GM12892 (cell line): ENCODE results near the gene RBL2.

Experiments used
- POLR2A ChIP-seq: IDR thresholded peaks from 2 replicates; pipeline ENCODE4 v1.6.1; 2011; ENCODE audit warnings: low read depth, low read length, control low read depth
- POLR2AphosphoS5 ChIP-seq: IDR thresholded peaks from 2 replicates; pipeline ENCODE4 v1.6.1; 2011; ENCODE audit warnings: low read depth, low read length, control low read depth
- TAF1 ChIP-seq: IDR thresholded peaks from 2 replicates; pipeline ENCODE4 v1.6.1; 2011; ENCODE audit warnings: low read depth, mild to moderate bottlenecking, control low read depth, low read length, borderline replicate concordance

GRCh38 chr16:53430363-53430762, 3.9 kb upstream of the RBL2 start:
- TF ChIP-seq POLR2A (no peak), POLR2AphosphoS5 (no peak), TAF1 (no peak)
